GM21737 (cell line): Measurements from ENCODE around the gene CNFN.

Experiments
- ATAC-seq: cut with Tn5 transposase; IDR thresholded peaks from one replicate; pipeline ENCODE4 v1.9.1; 2021; ENCODE audit warnings: mild to moderate bottlenecking, moderate library complexity; ENCODE audit not compliant: unreplicated experiment

Gene CNFN

GRCh38 chr19:42376177-42376555 lies 13.9 kb downstream of the CNFN start:
- no peak for ATAC-seq

- no peak for ATAC-seq
Measured at GRCh38 chr19:42375415-42376176, 14.5 kb downstream of the CNFN start.

GRCh38 chr19:42374826-42375376 lies 15.2 kb downstream of the CNFN start:
- ATAC-seq = no peak

GRCh38 chr19:42370626-42371175 lies 19.4 kb downstream of the CNFN start:
- no peak for ATAC-seq

- ATAC-seq = no peak
Measured at GRCh38 chr19:42370068-42370520, 20.0 kb downstream of the CNFN start.

GRCh38 chr19:42369433-42370067 lies 20.5 kb downstream of the CNFN start:
- no peak for ATAC-seq

- ATAC-seq = no peak
Measured at GRCh38 chr19:42368765-42369164, 21.3 kb downstream of the CNFN start.

GRCh38 chr19:42368360-42368759 lies 21.7 kb downstream of the CNFN start:
- no peak for ATAC-seq

- no peak for ATAC-seq
Measured at GRCh38 chr19:42367929-42368328, 22.2 kb downstream of the CNFN start.

- no peak for ATAC-seq
Measured at GRCh38 chr19:42366673-42367072, 23.4 kb downstream of the CNFN start.

- no peak for ATAC-seq
Measured at GRCh38 chr19:42363614-42364346, 26.3 kb downstream of the CNFN start.

- ATAC-seq = no peak
Measured at GRCh38 chr19:42362891-42363440, 27.1 kb downstream of the CNFN start.

- no peak for ATAC-seq
Measured at GRCh38 chr19:42362342-42362741, 27.8 kb downstream of the CNFN start.

GRCh38 chr19:42361545-42361910 lies 28.6 kb downstream of the CNFN start:
- ATAC-seq = no peak

GRCh38 chr19:42360787-42361544 lies 29.1 kb downstream of the CNFN start:
- ATAC-seq = no peak

- no peak for ATAC-seq
Measured at GRCh38 chr19:42357290-42357689, 32.8 kb downstream of the CNFN start.

GRCh38 chr19:42356686-42357085 lies 33.4 kb downstream of the CNFN start:
- ATAC-seq = no peak

GRCh38 chr19:42355896-42356295 lies 34.2 kb downstream of the CNFN start:
- ATAC-seq = no peak

GRCh38 chr19:42353341-42354015 lies 36.6 kb downstream of the CNFN start:
- no peak for ATAC-seq
